Smooth muscle cell (in vitro differentiated cells): ENCODE measurements around the gene INCENP. TPM values are rescaled to one million over a fixed set of nuclear protein-coding genes. Genes with fewer than 3 reads are reported as not detected.

ENCODE experiments used
- DNase-seq: peaks from one replicate; lab custom pipeline; 2025; ENCODE audit not compliant: unreplicated experiment; lab: John Stamatoyannopoulos, UW
- H2AFZ ChIP-seq: fragments of 200-600 bp; sonication (generic); 2 replicates; pipeline ENCODE4 v1.6.0; 2016; ENCODE audit warnings: antibody characterized with exemption, low read depth, mild to moderate bottlenecking
- H3F3A ChIP-seq: fragments of 200-600 bp; sonication (generic); 2 replicates; pipeline ENCODE4 v1.6.0; 2017; ENCODE audit warnings: antibody characterized with exemption, low read depth
- H3K27ac ChIP-seq: fragments of 200-600 bp; sonication (generic); 2 replicates; pipeline ENCODE4 v1.5.1; 2016; ENCODE audit warnings: low read depth, mild to moderate bottlenecking
- H3K27me3 ChIP-seq: fragments of 200-600 bp; sonication (generic); 2 replicates; pipeline ENCODE4 v1.6.1; 2016; ENCODE audit warnings: low read depth, mild to moderate bottlenecking
- H3K36me3 ChIP-seq: fragments of 200-600 bp; sonication (generic); 2 replicates; pipeline ENCODE4 v1.5.1; 2016; ENCODE audit warnings: low read depth
- H3K4me1 ChIP-seq: fragments of 200-600 bp; sonication (generic); 2 replicates; pipeline ENCODE4 v1.5.1; 2016; ENCODE audit warnings: low read depth
- H3K4me2 ChIP-seq: fragments of 200-600 bp; sonication (generic); 2 replicates; pipeline ENCODE4 v1.6.0; 2016; ENCODE audit warnings: mild to moderate bottlenecking
- H3K4me3 ChIP-seq: fragments of 200-600 bp; sonication (generic); 2 replicates; pipeline ENCODE4 v1.5.1; 2016; ENCODE audit warnings: mild to moderate bottlenecking
- H3K79me2 ChIP-seq: fragments of 200-600 bp; sonication (generic); 2 replicates; pipeline ENCODE4 v1.6.0; 2016; ENCODE audit warnings: low read depth, mild to moderate bottlenecking
- H3K9ac ChIP-seq: fragments of 200-600 bp; sonication (generic); 2 replicates; pipeline ENCODE4 v1.6.0; 2016; ENCODE audit warnings: low read depth
- H3K9me3 ChIP-seq: fragments of 200-600 bp; sonication (generic); replicated peaks from 2 replicates; pipeline ENCODE4 v1.5.1; 2016; ENCODE audit warnings: low read depth
- H4K20me1 ChIP-seq: fragments of 200-600 bp; sonication (generic); 2 replicates; pipeline ENCODE4 v1.6.0; 2016; ENCODE audit warnings: low read depth
- WGBS: methylation state at CpG from one replicate; pipeline ENCODE4 v1.1.7; 2016; ENCODE audit warnings: low lambda C conversion rate; 5-methylcytosine and 5-hydroxymethylcytosine counted together
- polyA plus RNA-seq: library from polyadenylated mRNA; unstranded; fragments of >200 nt; fragmentation: Nextera tagmentation; extraction: Ambion mirVana; gene quantifications from 2 replicates; pipeline ENCODE4 v1.2.1, GENCODE V29; 2016
- total RNA-seq: library from RNA; depleted of rRNA; stranded (reverse); fragments of >200 nt; gene quantifications from 2 replicates; pipeline ENCODE4 v1.2.3, GENCODE V29; 2014
- TF ChIP-seq, protein P1 (sequence below): fragments of 200-600 bp; sonication (generic); IDR thresholded peaks from 2 replicates; pipeline ENCODE4 v1.5.1; 2017; ENCODE audit warnings: borderline replicate concordance, mild to moderate bottlenecking, antibody characterized with exemption; ENCODE audit not compliant: insufficient read depth, poor library complexity, severe bottlenecking

INCENP gene
- total and polyA plus RNA-seq, 2 experiments from 2014 or later = 2.3 to 25.7 TPM

DNA sequence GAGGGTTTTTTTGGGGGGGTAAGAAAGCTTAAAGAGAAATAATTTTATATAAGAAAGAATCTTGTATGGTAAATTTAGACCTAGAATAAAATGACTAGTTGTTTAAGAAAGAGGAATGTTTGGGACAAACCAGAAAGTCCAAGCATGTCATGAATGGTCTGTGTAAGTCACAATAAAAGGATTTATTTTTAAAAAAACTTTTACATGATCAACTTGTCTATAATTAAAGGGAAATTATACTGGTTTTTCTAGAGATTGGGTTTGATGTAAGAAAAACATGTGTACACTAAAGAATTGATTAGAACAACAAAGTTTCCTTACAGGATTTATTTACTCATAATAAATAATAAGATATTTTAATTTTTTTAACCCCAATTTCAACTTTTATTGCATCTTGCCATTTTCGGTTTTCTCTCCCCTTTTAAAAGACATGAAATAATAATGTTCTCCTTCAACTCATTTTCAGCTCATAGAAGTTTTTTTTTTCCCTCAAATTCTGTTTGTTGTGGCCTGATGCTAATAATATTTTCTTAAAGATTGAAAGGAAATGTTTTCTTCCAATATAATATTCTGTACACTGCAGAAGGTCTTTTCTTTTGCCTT is 35.4 kb upstream of the INCENP start:
- no peak overlapping the region for H2AFZ ChIP-seq

DNA sequence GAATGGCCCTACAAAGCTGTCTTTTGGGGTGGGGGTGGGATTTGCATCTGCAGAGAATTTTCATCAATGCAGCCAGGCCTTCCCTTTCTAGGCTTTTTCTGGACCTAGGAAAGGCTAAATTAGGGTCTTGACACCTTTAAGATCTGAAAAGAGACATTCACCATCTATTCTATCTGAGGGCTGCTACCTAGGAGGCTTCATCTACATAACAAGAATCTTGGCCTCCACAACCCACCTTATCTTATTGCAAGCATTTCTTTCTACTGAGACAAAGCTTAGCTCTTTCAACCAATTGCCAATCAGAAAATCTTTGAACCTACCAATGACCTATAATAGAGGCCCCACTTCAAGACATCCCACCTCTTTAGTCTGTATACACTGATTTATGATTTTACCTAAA is 20.7 kb upstream of the INCENP start:
- Histone ChIP-seq H3K79me2 (no peaks in the 10 kb centered on the region), H2AFZ (no peak overlapping the region), H3K27me3 (no peaks in the 10 kb centered on the region), H3K9me3 (no peaks in the 10 kb centered on the region), H3K9ac (no peak overlapping the region), H3K4me3 (no peak overlapping the region), H4K20me1 (no peaks in the 10 kb centered on the region), H3F3A (no peaks in the 10 kb centered on the region), H3K4me1 (no peaks in the 10 kb centered on the region), H3K27ac (no peak overlapping the region), H3K36me3 (no peaks in the 10 kb centered on the region), H3K4me2 (no peak overlapping the region)
- TF ChIP-seq, protein P1, sequence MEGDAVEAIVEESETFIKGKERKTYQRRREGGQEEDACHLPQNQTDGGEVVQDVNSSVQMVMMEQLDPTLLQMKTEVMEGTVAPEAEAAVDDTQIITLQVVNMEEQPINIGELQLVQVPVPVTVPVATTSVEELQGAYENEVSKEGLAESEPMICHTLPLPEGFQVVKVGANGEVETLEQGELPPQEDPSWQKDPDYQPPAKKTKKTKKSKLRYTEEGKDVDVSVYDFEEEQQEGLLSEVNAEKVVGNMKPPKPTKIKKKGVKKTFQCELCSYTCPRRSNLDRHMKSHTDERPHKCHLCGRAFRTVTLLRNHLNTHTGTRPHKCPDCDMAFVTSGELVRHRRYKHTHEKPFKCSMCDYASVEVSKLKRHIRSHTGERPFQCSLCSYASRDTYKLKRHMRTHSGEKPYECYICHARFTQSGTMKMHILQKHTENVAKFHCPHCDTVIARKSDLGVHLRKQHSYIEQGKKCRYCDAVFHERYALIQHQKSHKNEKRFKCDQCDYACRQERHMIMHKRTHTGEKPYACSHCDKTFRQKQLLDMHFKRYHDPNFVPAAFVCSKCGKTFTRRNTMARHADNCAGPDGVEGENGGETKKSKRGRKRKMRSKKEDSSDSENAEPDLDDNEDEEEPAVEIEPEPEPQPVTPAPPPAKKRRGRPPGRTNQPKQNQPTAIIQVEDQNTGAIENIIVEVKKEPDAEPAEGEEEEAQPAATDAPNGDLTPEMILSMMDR = no peak
- DNase-seq = no peak

More for the DNA sequence above, 35.4 kb upstream of the INCENP start:
- Histone ChIP-seq H3K4me1 (no peaks in the 10 kb centered on the region), H3K27ac (no peak overlapping the region), H3F3A (no peaks in the 10 kb centered on the region), H3K27me3 (no peaks in the 10 kb centered on the region), H3K79me2 (no peaks in the 10 kb centered on the region), H4K20me1 (no peaks in the 10 kb centered on the region), H3K4me3 (no peak overlapping the region), H3K9me3 (peaks cover 26% of the 10 kb centered on the region), H3K36me3 (no peaks in the 10 kb centered on the region), H3K9ac (no peak overlapping the region), H3K4me2 (no peak overlapping the region)
- TF ChIP-seq, protein P1 = no peak
- DNase-seq = no peak
- 23% methylated on average over 1 of the region's 1 CpG for WGBS

DNA sequence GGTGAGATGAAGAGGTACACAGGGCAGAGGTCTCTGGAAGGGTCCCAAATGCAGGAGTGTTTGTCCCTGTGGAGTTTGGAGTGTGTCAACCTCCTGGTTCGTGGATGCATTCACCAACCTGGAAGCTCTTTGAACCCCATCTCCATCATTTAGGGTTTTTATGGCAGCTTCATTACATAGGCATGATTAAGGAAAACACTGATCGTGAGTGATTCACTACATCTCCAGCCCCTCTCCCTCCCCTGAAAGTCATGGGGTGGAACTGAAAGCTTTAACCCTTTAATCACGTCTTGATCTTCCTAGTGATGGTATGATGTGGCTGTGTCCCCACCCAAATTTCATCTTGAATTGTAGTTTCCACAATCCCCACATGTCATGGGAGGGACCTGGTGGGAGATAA is 19.8 kb upstream of the INCENP start:
- Histone ChIP-seq H3K36me3 (no peaks in the 10 kb centered on the region), H3K9me3 (no peaks in the 10 kb centered on the region), H3K9ac (no peak overlapping the region), H3K79me2 (no peaks in the 10 kb centered on the region), H2AFZ (no peak overlapping the region), H3K27ac (no peak overlapping the region), H3K4me3 (no peak overlapping the region), H4K20me1 (no peaks in the 10 kb centered on the region), H3K4me2 (no peak overlapping the region), H3K4me1 (no peaks in the 10 kb centered on the region), H3F3A (no peaks in the 10 kb centered on the region), H3K27me3 (no peaks in the 10 kb centered on the region)
- 86% methylated on average over 3 of the region's 3 CpGs for WGBS
- TF ChIP-seq, protein P1 = no peak
- DNase-seq = no peak
